ENCODE data around the gene PNMA5.

GRCh38 chrX:152958524-152959465 lies 35.1 kb downstream of the PNMA5 start:
- TF ChIP-seq CTCF (IDR thresholded peaks at IDR 0.05) (peak; percentile 77), EZH2 (IDR thresholded peaks at IDR 0.05) (no peak), EZH2phosphoT487 (IDR thresholded peaks at IDR 0.05) (no peak)

Measured in neural progenitor cell (in vitro differentiated cells).